Measurements from ENCODE around the gene RFTN1.

Gene RFTN1

DNA sequence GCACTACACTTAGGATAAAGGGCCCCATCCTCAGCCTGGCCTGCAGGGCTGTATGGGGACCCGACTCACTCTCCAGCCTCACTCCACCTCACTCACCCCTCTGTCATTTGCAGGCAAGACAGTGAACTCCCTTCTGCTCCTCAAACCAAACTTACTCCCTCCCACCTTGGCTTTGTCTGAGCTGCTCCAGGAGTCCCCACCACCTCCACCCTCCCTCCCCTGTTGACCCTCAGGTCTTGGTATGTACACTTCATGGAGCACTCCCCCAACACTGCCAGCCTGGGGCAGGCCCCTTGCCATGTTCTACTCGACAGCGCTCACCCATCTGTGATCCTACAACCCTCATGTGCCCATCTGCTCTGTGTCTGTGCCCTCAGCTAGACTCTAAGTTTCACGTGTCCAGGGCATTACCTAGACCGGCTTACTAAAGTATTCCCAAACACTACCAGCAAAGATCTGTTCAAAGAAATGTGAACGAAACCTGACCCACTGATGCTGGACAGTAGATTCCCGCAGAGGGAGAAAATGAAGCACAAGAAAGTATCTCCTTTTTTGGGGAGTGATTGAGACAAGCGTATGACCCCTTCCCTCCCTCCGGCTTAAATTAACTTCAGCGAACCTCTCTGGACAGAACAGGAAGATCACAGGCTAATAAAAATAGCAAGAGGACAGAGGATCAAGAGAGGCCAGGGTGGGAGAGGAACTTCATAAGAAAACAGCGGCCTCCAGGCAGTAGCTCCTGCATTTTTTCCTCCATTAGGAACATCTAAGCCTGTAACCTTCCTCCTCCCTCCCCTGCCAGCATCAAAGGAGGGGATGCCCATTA lies 113.2 kb downstream of the RFTN1 start:
- DNase-seq, result no peak

DNA sequence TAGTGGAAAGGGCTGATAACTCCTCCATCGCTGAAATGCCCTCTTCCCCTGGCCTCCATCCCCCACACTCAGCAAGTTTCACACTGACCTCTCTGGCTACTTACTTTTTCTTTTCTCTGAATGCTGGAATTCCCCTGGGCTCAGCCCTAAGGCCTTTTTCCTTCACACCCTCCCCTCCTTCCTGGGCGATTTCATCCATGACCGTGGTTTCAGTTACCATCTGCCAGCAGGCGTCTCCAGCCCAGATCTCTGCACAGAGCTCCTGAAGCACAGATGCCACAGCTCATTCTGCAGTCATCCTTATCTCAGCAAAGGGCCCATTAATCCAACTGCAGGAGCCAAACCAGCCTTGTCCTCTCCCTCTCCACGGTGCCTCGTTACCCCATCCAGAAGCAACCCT lies 114.0 kb downstream of the RFTN1 start:
- no peak for DNase-seq

DNA sequence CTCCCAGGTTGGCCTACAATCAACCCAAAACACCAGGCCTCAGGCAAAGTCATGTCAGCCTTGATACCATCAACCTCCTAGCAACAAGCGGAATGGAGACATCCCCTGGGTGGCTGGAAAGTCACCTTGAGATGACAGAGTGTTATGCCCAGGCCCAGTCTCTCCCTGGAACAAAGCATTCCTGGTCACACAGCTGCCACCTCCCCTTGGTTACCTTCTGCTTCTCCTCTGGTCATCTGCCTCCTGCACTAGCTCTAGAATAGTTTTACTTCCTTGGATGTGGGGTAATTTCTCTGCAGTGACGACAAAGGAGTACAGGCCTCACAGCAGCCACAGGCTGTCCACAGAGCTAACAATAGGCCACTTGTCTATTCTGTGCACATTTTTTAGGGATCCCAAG lies 114.9 kb downstream of the RFTN1 start:
- no peak for DNase-seq

DNA sequence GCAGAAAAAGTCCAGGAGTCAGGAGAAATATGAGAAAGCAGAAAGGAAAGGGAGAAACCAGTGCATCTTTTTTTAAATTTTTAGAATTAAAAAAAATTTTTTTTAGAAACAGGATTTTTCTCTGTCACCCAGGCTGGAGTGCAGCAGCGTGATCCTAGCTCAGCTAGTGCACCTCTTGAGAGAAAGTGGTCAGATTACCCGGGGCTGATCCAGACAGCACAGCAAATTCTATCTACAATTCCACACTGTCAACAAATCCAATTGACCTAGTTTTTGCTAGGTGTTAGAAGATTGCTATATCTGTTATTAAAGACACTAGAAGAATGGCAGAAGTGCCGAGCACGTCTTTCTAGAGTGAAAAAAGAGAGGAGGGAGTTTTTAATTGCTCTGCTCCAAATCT lies 117.3 kb downstream of the RFTN1 start:
- DNase-seq, result no peak

DNA sequence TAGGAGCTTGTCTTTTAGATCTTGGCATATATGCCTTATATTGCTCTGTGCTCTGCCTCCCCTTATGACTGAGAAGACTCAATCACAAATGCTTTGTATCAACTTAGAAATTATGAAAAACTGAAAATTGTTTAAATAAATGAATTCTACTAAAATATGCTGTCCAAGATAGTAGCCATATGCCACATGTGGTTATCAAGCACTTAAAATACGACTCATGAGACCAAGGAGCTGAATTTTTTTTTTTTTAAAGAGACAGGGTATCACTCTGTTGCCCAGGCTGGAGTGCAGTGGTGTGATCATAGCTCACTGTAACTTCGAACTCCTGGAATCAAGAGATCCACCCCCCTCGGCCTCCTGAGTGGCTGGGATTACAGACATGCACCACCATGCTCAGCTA lies 118.3 kb downstream of the RFTN1 start:
- DNase-seq, result no peak

DNA sequence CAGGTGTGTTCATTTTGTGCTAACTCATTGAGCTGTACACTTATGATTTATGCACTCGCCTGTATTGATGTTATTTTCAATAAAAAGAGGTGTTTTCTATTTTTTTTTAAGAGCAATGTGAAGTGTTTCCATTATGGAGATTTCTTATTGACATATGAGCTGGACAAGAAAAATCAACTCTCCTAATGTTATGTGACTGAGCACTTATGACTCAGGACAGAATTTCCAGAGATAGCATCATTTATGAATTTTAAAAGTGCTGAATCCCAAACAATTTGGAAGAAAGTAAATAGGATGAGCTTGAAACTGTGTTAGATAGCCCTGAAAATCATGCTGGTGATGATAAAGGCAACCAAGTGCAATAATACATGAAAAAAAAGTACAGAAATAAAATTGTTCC lies 118.9 kb downstream of the RFTN1 start:
- no peak for DNase-seq

DNA sequence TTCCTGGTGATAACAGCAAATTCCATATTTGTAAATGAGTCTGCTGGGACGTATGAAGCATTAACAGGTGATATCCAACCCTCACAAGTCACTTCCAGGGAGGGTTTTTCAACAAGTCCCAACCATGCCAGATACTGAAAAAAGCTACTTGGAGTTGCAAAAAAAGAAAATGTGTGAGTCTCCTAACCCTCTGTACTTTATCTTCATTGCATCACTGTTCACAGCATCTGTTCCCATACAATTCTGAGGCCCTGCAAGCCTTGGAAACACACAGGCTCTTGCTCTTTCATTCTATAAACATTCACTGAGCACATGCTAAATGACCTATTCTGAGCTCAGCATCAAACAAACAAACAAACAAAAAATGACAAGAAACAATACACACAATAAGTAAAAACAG lies 120.8 kb downstream of the RFTN1 start:
- no peak for DNase-seq

DNA sequence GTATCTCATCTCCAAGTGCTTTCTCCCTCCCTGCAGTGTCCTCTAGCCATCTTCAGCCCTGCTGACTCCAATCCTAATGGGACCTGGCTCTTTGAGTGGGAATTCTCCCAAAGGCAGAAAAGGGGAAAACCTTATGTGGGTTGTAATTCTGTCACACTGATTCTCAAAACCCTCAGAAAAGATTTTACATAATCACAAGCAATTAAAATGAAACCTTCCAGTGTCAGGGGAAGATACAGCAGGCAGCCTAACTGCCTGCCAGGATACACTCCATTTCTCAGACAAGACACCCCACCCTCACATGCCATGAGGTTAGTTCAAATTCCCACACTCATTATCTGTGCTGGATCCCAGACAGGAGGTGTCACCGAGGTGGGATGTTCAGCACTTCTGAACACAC lies 121.4 kb downstream of the RFTN1 start:
- DNase-seq, result no peak

DNA sequence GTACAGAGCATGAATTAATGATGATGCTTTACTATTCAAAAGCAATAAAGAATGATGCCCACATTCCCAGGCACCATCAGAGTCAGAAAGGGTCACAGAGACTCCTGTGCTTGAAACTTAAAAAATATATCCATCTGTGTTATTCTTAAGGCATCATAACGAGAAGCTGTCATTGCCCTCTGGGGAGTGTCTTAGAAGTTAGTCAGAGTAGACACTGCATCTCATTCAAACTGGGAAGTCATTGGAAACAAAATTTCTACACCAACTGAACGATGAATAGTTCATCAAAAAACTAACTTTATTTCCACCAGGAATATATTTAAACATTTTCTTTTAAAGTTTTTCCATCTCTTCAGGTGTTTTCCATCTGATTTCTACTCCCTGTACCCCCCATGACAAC lies 122.9 kb downstream of the RFTN1 start:
- no peak for DNase-seq

DNA sequence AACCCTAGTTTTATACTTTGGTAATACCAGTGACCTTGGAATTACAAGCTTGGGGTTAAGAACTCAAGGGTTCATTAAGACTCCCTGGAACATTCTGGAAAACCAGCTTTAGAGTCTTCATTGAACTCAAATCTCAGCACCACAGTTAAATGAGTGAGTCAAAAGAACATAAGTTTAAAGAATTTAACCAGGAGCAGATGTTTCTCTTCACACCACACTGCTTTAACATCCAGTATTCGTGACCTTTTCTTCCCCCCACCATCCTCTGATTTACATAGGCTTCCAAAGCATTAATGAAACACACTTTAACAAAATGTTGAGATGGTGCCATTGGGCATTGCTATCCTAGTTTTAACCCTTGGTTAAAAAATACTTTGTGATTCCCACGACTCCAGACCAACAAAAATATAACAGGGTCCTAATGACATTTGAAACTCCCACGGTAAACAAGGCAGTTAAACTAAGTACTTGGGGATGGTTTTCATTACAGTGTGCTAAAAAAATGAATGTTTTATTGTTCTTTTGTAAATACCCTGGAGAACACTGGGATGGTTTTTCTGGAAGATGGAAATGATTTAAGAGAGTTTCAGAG lies 124.6 kb downstream of the RFTN1 start:
- no peak for DNase-seq

DNA sequence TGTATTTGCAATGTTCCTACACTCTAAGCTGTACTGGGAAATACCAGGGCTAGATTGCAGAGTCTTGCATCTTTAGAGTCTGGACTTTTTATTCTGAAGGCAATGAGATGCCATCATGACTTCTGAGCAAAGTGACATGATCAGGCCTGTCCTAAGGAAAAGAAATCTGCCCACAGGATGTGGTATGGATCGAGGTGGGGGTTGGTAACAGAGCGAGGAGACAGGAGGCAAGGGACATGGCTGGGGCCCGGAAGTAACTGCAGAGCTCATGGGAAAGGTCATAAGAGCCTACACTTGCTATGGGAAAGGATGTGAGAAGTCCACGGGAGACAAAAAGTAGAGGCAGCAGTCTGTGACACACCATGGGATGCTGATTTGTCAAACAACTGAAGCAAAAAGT lies 126.9 kb downstream of the RFTN1 start:
- DNase-seq, result no peak

DNA sequence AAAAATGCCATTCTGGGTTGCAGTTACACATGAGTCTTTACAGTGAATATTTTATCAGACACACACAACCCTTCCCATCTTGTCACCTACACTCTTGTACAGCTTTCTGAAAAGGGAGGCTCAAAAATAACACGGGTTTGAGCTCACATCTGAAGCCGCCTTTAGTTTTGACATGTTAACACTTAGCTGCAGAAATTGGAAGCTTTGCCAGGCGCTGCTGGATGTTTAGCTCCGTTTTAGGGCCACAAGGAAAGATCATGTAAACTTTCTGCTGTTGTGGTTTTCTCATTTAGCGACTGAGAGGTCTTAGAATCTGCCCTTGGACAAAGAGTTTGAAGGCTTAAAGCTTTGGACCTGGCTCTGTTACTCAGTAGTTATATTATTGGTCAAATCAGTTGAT lies 128.3 kb downstream of the RFTN1 start:
- DNase-seq, result no peak

DNA sequence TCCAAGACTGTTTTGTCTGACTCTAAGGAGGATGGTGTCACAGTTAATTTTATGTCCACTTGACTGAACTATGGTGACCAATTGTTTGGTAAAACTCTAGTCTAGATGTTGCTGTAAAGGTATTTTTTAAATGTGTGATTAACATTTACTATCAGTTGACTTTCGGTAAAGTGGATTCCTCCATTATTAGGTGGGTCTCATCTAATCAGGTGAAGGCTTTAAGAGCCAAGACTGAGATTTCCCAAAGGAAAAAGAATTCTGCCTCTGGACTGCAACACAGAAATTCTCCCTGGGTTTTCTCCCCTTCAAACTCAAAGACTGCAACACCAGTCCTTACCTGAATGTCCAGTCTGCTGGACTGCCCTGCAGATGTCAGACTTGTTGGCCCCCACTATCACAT lies 129.6 kb downstream of the RFTN1 start:
- DNase-seq, result no peak

DNA sequence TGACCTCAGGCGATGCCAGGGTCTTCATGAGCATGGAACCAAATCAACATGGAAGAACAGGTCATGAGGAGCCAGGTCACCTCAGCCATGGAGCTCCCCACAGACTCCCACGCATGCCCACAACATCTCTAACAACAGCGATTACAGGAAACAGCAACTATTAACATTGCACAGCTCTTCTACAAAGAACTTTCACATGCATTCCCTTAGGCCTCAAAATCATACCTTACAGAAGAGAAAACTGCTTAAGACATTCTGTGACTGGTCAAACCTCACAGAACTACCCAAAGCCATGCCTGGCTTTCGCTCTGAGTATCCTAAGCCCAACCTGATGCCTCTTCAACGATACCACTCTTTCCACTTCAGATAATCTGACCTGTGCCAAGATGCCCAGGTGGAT lies 130.7 kb downstream of the RFTN1 start:
- no peak for DNase-seq

DNA sequence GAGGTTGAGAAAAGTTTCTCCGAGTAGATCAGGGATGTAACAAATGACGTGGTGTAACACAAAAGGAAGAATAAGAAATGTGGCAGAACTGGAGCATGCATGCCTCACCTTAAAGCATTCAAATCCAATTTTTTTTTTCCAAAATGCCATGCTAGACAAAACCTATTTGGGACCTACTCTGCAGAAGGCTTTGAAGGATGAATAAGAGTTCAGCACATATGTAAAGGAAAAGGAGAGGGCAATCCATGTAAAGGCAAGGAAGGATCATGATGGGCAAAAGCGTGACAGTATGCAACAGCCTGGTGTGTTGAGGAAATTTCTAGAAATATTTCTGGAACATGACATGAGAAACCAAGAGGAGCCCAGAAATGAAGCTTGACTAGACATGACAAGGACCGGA lies 132.1 kb downstream of the RFTN1 start:
- DNase-seq, result no peak

DNA sequence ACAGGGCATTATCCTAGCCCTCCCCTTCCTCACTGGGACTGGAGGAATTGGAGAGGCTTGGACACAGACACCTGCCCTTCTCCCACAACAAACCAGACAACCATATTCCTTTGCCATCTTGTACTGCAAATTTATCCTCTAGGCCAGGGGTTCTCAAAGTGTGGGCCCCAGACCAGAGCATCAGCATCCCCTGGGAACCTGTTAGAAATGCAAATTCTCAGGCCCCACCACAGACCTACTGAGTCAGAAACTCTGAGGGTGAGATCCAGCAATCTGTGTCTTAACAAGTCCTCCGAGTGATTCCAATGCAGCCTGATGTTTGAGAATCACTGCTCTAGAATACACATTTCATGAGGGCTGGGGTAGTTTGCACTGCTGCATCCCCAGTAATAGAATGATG lies 133.1 kb downstream of the RFTN1 start:
- no peak for DNase-seq

DNA sequence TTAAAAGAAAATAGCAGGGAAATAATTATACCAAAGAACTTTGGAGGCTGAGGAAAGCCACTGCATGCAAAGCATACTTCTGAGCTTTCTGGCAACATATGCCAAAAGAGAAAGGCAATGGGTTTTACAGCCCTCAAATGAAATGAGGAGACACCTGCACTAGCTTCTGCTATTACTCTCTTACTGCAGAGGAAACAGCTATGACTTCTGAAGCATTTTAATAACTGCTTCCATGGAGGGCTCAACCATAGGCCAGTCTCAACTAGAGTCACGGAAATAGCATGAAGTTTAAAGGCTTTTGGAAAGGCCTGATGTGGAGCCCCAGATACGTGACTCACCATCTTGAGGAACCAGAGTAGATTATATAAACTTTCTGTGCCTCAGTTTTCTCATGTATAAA lies 133.7 kb downstream of the RFTN1 start:
- no peak for DNase-seq

DNA sequence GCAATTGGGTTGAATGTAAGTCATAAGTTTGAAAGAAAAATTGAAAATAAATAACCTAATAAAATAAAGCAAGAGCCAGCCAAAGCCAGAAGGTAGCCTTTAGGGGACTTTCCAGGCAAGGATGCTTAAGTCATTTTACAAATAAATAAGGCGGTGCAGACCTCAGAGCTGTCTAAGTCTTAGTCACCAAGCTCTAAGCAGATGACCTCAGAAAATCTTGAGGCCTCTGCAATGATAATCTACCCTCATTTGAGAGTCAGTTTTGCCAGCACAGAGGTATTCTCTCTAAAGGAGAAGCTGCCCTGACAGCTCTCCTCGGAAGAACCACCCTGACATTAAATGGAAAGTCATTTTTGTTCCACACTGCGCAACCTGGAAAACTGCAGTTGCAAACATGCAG lies 134.6 kb downstream of the RFTN1 start:
- peak; percentile 66 for DNase-seq

DNA sequence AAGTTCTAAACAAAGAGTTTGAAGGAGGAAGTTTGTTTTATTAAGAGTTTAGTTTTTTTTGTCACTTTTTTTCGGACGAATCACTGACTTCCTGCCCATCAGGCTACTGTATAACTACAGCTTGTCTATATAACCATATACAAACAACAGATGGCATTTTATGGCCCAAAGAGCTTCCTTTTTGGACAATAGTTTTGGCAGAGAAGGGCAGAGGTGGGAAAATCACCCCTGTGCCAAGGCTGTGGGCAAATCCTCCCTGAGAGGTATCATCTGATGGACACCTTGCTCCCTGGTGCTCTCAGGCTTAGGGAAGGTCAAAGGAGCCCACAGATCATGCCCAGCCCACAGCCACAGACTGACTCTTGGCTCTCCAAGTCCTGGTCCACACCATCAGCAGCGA lies 135.1 kb downstream of the RFTN1 start:
- no peak for DNase-seq

DNA sequence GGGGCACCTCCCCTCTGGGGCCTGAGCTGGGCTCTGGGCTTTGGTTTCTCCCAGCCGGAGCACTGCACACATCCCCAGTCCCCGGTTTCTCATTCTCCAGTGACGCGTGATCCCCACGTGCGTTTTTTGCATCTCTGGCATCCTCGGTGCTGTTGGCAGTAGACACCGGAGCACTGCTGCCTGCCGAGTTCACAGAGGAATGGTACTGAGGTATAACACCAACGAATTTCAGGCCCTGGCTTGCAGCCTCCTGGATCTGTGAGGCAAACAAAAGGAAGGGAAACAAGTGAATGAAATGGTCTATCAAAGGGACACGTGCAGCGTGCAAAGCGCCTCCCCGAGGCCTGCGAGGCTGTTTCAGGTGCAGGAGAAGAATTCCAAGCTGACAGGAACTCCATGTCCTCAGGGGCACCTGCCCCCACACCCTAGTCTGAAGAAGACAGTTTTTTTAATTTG lies 135.6 kb downstream of the RFTN1 start:
- no peak for DNase-seq

DNA sequence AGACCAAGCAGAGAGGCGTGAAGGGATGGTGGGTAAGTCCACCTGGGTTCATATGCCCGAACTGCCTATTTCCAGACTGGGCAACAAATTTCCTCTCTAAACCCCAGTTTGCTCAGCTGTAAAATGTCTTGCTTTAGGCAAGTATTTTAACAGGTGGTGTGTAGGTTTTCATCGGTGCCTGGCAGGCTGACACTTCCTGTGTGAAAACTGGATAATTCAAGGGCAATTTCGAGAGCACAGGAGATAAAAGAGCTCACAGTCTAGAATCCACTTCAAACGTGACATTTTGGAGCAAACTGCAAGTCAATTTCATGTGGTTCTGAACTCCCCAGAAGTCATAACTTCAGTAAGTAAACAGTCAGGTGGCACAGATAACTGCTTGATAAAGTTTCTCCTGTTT lies 136.3 kb downstream of the RFTN1 start:
- DNase-seq, result peak; percentile 56

DNA sequence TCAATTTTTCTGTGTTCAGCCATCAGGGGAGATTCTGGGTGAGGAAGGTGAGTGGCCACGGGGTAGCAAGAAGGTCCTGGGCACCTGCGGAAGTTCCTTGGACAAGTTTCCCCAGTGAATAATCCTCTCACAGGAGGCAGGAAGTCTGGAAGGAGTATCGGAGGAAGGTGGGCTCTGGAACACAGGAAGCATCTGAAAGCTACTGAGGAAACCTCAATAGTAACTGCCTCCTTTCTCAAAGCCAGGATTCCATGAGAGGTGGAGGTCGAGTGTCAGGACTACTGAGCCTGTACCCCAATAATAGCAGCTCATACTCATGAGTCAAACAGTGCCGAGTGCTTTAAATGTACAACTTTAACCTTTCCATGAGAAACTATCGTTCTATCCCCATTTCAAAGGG lies 137.6 kb downstream of the RFTN1 start:
- DNase-seq, result no peak

DNA sequence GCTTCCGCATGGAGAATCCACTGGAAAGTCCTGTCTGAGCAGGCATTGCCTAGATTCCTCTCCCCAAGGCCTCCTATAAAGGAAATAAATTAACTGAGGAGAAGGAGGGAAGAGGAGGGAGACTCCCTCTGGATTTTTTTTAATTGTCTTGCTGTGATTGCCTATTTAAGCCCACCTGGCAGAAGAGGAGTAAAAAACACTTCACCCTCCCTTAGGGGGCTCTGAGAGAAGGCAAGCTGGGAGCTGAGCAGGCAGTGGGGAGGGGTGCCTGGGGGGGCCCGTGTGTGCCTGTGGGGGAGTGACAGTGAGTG lies 138.6 kb downstream of the RFTN1 start:
- DNase-seq, result no peak

DNA sequence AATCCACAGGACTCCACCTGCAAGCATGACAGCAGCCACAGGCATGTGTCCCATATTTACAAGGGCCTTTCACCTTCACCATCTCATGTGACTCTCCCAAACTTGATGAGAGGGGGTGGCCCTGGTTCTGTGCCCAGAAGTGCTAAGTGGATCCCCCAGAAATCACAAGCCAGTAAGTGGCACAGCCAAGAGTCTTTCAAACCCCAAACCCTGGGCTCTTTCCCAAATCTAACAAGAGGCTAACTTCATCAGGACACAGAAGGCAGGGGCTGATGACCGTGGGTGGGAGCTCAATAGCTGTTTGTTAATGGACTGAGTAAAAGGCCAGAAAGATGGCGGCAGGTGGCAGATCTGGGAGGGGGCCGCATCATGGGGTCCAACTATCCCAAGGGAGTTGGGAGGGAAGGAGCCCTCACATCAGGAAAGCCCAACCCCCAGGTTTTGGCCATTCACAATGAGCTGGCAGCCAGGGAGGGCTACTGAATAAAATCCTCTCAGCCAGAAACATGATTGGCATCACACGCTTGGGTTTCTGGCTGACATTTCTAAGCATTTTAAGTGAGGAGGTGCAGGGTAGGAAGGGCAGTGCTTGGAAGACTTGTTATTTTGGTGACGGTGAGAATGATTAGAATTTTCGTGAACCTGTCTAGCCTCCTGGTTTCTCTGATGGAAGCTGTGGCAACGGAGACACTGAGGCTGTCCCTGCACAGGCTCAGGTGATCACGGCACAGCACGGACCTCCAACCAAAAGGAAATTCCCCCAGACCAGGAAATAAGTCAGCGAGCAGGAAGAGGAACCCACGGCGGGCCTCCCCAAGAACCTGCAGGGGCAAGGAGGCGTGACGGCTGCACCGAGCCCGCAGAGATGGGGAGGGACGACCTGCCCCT lies 139.2 kb downstream of the RFTN1 start:
- no peak for DNase-seq

Measured in CD4-positive, alpha-beta T cell treated with Interleukin-4 for 4 hours (primary cell).